A204.1 (cell line): ENCODE results near the gene ZNF462.

ENCODE experiments used
- FAIRE-seq: peaks from 2 replicates; lab custom pipeline; 2012; peaks lifted over from hg19 to GRCh38; lab: Jason Lieb, UNC

ZNF462 gene

DNA sequence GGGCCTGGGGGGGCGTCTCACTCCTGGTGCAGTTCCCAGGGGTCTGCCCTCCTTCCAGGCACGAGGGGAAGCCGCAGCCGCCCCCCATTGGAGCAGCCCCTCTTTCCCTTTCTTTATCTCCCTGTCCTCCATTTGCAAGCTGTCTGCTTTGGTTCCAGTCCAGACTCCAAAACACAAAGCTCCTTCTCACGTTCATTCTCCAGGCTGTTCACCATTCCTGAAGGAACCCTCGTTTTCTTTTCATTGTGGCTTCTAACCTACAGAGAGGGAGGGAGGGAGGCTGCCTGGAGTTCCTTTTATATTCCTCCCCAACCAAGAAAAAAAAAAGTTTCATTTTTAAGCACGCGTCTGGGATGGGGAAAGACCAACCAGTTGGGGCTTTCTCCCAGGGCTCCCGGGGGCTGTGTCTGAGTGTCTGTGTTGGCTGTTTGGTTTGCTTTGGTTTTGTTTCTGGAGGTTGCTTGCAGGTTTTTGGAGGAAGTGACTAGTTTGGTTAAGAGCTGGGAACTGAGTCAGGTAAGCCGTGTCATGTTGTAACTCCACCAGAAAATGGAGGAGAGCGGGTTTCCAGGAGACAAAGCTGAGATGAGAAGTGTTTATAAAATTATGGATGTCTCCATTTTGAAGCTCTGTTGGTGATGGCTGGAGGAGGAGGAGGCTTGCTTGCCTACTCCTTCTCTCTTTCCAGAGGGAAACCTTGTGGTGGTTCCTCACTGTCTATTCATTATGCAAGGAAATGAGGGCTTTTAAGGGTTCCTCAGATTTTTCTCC, 1.6 kb downstream of the ZNF462 start:
- no peak for FAIRE-seq

DNA sequence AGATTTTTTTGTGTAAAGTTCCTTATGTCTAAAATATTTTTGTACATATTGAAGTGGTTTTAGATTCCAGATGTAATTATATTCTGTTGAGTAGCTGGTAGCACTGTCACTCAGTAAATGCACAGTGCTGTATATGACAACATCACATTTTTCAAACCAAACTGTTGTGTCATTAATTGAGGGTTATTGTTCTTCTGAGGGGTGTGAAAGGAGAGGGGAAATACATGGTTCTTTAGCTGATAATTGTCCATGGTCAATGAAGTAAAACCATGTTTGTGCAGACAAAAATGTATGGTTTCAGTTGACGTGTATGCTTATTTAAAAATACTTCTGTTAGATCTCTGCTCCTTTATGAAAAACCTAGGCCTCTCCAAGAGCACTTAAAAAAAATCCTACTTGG, 3.3 kb downstream of the ZNF462 start:
- FAIRE-seq = no peak

DNA sequence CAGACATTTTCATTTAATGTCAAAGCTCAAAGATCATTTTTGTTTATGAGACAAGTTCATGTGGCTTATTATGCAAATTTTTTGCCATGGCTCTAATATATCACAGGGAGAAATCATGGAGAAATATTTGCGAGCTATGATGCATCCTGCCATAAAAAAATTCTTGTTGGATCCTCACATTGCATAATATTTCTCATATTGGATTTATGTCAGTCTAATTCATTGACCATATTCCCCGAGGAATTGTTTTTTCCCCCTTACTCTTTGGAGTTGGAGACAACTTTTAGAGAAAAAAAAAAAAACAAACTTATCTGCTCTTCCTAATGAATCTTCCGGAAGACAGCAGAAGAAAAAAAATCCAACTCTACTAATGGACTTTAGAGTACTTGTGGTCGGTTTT, 4.3 kb downstream of the ZNF462 start:
- no peak for FAIRE-seq

DNA sequence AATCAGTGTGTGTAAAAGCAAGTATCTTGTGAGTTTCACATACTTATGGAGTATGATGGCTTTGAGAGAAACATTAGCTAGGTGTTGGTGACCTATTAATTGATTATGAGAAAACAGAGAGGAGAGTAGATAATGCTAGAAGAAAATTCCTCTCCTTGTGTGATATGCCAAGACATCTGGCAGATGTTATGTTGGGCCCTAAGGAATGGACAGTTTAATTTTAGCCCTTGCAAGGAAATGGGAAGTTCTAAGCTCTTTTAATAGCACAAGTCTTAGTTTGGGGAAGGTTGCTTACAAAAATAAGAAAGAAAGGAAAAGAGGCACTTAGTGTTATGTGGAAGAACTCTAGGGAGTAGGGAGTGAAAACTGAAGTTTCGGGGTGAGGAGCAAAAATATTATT, 5.1 kb downstream of the ZNF462 start:
- no peak for FAIRE-seq

DNA sequence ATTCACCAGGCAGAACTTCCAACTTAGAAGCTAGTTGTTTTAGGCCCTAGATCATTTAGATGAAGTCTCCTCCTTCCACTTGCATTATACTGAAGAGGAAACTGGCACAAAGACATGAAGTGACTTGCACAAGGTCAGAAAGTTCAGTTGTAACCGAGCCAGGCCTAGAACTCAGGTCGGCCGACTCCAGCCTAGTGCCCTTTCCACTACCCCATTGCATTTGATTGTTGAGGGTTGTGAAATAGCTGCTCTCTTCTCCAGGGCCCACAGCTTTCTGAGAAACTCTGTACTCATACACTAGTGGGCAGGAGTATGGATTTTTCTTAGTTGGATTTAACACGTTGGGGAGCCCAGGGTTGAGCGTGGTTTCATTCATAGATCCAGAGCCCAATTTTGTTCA, 5.6 kb downstream of the ZNF462 start:
- FAIRE-seq = no peak

DNA sequence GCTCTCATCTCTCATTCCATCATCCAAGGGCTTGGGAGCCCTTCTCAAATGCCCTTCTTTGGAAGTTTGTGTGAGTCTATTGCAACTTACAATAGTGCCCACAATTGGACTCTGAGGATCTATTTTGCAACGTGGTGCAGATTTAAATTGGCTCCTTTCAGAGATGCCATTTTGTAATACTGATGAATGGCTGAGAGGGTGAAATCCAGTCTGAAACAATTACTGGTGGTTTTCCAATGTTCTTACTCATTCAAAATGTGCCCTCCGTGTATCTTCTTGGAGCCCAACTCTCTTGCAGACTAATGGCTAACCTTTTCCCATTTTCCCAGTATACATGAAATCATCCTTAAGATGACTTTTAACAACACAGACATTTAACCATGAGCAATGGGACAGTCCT, 6.1 kb downstream of the ZNF462 start:
- FAIRE-seq = no peak

DNA sequence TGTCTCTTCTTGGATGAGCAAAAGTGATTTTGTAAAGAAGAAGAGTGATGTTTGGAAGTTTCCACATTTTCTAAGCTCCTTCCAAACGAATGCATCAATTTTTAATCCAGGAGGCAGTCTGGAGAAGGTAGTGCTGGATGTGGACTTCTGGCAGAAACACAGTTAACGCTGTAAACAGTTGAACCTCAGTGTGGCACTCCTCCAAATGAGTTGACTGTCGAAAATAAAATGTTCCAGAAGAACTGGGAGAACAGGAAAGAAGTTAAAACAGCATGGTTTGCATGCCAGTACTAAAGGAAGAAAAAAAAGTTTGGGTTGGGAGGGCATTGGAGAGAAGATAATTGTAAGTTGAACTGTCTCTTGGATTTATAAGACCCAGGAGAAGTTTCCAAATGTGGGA, 6.5 kb downstream of the ZNF462 start:
- FAIRE-seq = no peak

DNA sequence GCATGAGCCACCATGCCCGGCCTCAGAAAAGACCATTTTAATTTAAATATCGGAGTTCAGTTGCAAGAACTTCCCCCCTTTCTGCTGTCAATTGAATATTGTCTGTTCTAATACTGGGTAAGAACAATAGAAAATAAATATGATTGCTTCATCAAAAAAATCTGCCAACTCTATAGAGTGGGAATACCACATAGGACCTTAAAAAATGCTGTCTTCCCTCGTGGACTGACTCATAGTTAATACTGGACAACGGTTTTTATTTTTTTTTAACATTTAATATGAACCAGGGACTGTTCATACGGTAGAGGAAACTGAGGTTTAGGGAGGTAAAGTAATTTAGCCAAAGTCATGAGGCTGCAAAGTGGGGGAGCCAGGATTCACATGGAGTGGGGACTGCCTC, 9.7 kb downstream of the ZNF462 start:
- no peak for FAIRE-seq

DNA sequence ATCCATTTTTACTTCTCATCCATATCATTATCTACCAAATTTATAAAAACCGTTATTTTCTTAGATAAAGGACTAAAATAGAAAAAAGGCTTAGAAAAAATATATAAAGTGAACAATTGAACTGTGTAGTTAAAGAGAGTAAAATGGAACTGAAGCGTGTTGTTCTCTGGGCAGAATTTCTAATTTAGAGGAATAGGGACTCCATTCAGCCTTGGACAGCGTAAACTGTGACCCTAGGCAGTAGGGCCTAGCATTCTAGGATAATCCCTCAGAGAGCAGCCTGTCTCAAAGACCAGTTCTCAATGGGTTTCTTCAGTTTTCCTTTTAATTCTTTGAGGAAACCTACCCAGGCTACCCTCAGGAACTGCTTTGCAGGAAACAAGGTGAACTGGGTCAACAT, 11.1 kb downstream of the ZNF462 start:
- no peak for FAIRE-seq

DNA sequence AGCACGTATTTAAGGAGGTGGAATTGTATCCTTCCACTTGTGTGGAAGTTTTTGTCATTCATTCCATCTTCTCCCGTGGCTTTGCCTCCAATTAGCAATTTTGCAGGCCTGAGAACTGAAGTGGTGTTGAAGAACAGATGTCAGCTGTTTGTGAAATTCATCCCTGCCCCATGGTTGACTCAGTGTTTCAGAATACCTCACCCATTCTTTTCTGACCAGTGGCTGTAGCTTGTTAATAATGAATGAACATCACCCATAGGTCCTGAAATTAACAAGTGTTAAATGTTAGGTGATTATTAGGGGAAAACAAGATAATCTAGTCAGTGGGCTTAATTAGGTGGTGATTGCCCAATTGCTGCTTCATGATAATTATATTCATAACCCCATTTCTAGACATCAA, 11.7 kb downstream of the ZNF462 start:
- FAIRE-seq = no peak

DNA sequence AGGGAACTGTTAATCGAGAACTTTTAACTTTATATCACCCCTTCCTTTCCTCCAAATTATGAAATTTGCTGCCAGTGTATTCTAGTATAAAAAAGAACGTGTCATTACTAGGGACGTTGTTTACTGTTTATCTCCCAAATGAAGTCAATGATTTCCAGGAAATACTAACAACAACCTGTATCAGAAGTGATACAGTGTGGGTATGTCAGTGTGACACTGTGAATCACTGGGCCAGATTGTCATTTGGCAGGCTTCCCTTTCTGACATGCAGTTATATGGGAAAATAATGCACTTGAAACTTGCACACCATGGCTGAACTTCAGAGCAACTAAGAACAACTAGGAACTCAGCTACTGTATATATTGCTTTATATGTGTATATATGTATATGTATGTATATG, 12.6 kb downstream of the ZNF462 start:
- FAIRE-seq = no peak

DNA sequence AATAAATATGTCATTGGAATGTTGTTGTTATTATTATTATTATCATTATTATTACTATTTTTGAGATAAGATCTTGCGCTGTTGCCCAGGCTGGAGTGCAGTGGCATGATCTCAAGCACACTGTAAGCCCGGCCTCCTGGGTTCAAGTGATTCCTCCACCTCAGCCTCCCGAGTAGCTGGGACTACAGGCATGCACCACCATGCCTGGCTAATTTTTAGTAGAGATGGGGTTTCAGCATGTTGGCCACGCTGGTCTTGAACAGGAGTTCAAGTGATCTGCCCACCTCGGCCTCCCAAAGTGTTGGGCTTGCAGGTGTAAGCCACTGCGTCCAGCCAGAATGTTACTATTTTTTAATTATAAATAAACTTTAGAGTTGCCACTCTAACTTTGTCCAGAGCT, 14.4 kb downstream of the ZNF462 start:
- FAIRE-seq = no peak

DNA sequence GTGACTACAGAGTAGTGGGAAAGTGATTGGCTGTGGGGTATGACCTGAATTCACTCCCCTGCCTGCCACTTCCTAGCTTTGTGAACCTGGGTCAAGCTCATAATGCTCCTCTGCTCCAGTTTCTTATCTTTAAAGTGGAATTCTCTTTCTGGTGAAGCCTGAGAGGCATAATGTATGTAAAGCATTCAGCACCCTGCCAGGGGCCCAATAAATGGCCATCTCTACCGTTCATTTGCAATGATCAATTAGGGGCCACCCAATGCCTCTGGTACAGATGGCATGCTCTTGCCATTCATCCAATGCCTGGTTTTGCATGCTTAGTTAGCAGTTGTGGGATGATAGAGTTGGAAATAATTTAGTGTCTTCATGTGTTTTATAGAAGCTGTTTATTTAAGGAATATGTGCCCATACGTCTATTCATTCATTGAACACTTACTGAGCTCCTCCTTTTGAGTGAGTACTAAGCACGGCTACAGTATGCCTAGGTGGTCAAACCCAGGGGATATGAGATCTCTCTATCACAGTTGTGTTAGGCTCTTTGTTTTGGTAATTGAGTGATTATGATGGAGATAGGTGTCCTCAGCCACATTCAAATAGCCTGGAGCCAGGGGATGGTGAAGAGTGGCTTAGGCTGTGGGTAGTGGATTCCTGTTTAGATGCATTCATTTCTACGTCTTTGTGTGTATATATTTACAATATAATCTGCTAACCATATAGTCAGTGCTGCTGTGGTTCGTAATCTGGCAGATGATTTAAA, 15.3 kb downstream of the ZNF462 start:
- FAIRE-seq = no peak

DNA sequence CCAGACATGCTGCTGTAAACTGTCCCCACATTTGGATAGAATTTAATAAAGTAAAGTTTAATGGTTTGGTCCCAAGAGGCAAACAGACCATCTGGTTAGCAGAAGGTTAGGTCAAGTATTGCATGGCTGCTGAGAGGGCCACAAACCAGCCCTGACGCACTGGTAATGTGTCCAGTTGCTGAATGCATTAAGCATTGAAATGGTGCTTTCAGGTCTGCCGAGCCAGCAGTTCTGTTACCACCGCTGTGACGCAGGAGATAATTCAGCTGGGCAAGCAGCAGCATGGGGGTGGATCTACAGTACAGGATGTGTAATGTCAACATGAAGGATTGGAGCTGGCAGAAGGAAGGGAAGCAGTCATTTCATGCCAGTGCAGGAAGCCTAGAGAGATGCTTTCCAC, 16.0 kb downstream of the ZNF462 start:
- no peak for FAIRE-seq

DNA sequence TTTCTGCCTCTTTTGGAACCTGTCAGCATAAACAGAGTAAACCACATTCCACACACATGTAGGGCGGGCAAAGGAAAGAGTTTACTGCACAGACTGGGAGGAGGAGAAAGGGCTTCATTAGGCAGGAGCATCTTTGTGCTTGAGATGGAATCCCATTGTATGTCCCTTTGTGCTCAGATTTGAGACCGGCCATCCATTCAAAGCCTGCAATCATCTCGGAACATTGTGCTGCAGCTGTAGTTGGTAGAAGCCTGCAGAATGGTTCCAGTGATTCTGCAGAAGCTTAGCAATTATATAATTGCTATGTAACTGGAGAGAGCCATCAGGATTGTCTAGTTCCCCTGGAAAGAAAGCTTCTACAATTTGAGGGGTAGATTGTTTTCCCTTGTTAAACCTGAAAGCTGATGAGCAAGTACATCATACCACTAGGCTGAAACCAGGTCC, 16.5 kb downstream of the ZNF462 start:
- no peak for FAIRE-seq

DNA sequence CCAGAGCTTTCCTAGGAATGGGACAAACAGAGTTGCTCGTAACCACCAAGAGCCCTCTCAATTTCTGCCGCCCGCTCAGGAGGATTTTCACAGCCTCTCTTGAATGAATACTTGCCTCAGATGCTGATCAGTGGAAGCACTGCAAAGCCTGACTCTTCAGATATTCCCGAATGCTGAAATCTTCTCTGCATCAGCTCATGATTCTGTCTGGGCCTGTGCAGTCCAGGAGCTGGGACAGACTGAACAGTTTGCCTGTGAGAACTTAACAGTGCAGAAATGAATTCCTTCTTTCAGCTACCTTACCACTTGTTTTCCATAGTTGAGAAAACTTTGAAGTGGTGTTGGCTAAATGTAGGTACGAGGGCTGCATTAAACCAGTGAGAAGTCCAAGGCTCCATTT, 17.1 kb downstream of the ZNF462 start:
- no peak for FAIRE-seq

DNA sequence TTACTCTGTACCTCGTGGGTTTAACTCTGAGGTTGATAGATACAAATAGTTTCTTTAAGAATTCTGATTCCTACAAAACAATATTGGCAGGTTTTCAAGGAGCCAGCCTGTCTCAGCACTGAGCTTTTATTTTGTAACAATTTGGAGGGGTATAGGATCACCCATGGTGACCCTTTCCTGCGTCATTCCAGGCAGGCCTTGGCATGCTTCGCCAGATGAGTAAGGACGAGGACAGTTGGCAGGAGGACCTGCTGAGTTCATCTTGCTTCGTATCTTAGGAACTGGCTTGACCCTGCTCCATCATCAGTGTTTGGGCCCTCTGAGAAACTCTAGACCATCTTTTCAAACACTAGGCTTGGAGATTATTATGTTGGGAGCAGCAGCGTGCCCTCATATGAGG, 17.9 kb downstream of the ZNF462 start:
- FAIRE-seq = no peak

DNA sequence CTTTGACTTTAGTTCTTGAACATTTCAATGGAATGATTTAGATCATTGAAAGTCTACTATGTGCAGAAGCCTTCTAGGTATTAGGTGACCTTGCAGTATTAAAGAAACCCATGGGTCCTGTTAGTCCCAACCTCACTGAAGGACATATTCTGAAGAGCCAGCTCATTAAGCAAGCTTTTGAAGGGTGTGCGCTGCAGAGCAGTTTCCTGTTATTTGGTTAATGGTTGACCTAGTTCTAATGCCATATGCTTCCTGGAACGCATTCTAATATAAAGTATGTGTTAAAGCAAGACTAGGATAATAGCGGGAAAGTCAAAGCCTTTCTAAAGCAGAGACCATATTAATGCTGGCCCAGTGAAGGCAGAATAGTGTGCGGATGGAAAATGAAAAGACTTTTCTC, 20.1 kb downstream of the ZNF462 start:
- FAIRE-seq = no peak

DNA sequence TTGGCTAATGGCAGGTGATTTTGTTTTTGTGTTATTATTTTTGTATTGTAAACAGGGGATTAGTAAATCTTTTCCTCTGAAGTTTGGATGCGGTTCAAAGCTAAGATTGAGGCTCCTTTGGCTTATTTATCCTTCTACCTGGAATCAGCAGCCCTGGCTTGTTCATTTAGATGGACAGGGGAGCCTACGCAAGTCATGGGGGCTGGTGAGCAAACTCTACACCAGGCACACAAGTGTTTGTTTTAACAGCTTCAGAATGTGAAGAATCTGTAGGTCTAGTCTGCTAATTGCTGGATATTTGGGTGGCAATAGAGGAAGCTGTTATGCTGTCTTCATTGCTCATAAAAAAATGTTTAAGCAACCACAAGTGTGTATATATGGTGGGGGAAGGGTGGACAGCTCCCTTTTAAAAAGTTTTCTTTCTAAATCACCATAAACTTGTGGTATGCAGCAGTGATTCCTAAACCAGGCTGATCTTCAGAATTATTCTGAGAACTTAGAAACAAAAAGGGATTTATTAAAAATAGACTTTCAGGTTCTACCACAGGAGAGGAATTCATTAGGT, 20.7 kb downstream of the ZNF462 start:
- FAIRE-seq = no peak

DNA sequence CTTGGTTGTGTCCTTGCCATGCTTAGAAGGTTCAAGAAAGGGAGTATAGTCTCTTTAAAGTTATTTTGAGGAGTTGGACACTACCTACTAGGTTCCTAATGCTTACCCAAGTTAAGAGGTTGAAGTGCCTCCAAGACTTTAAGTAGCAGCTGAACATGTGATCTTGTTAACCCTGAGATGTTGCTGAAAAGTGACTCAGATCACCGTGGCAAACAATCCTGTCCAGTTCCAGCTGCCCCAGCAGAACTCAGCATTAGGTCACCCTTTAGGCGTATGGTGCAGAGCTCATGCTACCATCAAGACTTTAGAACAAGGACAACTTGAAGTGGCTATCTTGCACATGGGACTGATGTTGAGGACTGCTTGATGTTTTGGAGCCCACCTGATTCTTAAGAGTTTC, 22.5 kb downstream of the ZNF462 start:
- FAIRE-seq = no peak

DNA sequence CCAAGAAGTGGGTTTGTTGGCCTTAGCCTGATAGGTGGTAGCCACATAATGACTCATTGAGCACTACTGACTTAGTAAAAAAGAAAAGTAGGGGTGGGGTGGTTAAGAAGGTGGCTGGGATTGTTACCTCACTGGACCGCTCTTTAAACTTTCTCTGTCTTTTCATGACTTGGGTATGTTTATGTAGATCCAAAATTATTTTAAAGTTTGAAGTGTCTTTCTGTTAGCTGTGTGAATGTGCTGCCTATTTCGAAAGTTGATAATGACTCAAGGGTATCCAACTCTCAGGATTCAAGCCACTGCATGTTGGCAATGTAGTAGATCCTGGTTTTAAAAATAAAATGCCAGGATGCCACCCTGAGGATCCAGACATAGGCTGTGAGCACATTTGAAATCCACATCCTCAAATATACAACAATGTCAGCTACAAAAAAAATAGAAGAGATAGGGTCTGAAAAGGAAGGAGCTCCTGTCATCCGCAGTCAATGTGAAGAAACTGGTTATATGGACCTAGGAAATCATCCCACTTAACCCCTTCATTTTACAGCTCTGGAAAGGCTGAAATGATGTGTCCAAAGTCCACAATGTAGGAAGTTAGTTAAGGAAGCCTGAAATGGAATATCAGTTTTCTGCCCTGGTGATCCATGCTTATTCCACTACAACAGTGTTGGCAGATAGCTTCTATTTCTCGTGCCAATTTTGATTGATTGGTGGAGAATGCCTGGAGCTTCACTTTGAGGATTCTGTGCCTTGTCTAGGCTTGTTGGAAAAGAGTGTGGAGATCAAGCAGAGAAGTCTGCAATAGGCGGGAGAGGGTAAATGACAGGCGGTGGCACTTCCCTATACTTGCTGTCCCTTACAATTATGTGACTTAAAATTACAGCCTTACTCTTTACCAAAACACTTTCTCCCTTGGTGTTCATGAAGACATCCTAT, 23.4 kb downstream of the ZNF462 start:
- no peak for FAIRE-seq

DNA sequence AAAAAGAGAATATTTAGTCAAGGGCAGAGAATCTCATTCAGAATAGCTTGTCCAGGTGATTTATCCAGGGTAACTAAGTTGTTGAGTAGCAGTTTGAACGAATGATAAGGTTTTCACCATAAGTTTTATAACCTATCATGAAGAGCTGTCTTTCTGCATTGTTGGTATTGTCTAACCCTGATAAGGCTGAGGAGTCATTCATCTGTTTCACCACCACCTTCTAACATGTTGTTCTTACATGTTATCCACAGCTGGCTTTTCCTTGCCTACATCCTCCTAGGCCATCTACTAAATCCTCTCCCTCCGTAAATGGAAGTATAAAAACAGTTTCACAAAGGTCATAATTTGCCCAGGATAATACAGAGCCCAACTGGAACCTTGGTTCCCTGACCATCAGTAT, 24.1 kb downstream of the ZNF462 start:
- no peak for FAIRE-seq
